Inflammatory macrophage treated with lipopolysaccharide for 1 hour (primary cell): ENCODE measurements around the gene KRT4.

Experiments used
- DNase-seq, 2 donors: peaks; one replicate each; pipeline ENCODE4 v3.0.0-alpha.2; 2020 to 2022

Gene KRT4

DNA sequence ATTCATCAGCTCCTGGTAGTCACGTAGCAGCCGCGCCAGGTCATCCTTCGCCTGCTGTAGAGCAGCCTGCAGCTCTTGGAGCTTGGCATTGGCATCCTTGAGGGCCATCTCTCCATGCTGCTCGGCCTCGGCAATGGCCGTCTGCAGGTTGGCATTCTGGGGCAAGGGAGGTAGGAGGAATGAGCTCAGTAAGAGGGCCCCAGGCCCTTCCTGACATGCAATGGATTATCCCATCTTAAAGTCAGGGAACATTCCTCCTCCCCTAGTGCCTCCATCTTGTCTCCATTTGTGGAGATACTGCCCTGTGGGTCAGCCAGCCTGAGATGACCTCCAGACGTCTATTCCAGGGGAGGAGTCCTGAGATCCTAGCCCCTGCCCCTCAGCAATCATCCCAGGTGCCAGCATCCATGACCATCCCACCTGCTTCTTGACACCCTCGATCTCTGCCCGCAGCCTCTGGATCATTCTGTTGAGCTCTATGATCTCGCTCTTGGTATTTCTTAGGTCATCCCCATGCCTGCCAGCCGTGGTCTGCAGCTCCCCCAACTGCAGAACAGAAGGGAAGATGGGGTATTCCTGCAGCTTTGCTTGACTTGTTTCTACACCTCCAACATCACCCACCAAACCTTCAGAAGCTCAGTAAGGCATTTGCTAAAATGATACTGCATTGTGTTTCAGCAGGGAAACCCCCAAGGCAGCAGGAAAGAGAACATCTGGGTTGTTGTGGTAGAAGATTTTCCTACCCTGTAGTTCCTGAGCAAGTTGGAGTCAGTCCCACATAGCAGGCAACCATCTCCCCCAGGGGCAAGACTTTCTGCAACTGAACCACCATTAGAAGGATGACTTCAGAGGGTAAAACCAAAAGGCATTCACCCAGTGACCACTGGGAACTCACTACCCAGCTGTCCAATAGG lies 22.4 kb downstream of the KRT4 start:
- DNase-seq: no peak

DNA sequence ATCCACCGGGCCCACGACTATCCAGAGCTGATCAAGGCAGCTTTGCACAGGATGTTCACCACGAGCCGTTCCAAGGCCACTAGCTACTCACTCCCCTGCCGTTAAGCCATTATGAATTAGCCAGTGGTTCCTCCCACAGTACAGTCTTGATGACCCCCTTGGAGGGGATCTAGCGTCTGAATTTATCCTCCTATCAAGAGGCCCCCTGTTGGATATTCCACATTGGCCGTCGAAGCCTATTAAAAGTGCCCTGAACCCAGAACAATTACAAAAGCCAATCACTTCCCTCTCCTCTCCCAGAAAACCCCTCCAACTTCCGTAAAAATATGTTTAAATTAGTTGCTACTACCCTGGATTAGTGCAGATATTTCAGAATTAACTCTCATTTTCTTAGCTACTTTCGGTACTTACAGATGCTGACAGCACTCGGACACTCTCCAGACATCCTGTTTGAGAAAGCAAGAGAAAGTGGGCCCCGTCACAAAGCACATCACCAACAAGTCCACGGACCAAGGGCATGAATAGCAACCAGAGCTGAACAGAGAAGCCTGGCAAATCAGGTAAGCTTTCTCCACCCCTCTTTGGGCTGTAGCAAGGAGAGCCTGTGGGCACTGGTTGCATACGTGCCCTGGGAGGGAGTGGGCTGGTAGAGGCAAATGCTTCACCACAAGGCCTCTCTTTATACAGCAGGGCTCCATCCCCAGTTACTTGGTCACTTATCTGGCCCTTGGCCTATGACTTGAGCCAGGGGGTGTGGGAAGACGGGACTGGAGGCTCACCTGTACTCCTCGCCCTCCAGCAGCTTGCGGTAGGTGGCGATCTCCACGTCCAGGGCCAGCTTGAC lies 23.3 kb downstream of the KRT4 start:
- DNase-seq: no peak

DNA sequence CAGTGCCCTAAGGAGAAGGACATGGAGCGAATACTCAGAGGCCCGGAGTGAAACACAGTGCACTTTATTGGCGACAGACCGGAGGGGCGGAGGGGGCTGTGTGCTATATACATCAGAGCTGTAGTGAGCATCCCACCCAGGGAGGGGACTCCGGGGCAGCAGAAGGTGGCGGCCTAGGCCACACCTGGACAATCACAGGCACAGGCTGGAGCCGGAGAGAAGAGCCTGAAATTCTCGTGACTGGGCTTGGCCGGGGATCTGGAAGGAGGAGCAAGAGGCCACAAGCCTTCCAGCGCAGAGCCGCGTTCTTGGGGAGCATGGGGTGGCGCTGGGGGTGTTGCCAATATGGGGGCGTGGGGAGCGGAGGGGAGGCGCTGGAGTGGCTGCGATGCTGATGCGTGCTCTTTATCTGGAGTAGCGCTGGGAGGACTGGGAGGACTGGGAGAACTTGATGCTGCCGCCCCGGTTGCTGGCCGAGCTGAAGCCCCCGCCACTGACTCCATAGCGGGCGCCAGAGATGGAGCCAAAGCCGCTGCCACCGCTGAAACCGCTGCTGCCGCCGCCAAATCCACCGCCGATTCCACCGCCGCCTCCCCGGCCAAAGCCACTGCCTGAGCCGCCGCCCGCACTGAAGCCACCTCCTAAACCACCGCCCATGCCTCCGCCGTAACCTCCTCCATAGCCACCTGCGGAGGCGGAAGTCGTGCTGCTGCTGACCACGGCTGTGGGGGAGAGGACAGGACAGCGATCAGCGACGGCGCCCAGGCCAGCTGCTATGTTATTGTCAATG lies 24.1 kb downstream of the KRT4 start:
- no peak for DNase-seq

DNA sequence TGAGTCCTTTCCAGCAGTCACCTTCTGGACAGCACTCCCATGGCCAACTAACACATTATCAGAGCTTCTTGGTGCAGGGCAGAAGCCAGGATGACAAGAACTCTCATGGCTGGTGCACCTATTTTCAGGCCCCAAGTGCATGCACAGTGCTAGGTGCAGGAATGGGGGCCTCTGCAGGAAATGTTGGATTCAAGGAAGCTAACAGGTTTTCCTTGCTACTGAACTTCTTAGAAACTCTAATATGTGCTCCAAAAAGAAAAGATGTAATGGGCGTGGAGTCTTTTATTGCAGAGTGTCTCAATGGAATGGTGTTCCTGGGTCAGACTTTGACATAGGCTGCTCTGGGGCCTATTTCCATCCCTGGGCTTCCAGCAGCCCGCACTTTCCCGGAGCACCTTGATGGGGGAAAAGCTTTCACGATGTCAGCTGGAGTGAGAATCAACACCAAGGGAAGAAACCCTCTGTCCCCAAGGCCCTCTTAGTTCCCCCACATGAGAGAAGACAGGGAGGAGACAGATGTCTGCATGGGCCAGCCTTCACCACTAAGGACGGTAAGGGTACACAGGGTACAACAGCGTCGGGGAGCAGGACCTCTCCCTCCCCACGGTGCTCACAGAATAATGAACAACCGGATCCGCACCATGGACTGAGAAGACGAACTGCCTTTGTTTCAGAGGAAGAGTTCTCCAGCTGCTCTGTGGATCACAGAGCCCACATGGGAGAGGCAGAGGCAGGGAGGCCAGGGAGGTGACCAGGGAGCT lies 24.9 kb downstream of the KRT4 start:
- no peak for DNase-seq

DNA sequence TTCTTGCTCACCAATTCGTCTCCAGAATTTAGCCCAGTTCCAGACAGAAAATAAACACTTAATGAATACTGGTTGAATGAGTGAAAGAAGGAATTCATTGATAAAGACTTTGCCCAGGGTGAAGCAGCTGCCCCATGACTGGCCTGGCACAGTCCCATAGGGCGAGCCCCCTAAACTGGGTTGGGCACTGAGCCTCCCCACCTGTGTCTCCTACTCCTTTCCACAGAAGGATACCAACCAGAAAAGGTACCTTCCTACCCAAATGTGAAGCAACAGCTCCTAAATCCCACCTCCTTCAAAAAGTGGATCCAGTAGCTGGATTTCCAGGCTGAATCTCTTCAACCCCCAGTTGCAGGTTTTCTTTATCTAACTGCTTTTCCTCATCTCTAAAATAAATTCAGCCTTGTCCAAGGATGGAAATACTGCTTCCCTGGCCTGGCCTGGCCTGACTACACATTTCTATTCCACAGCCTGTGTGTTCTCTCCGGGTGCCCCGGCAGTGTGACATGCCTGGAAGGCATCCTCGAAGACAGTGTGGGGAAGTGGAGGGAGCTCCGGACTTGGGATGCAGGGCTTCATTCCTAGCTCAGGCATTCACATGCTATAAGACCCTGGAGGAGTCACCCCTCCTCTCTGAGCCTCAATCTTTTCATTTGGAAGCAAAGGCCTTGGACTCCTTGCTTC lies 25.6 kb downstream of the KRT4 start:
- DNase-seq: no peak

DNA sequence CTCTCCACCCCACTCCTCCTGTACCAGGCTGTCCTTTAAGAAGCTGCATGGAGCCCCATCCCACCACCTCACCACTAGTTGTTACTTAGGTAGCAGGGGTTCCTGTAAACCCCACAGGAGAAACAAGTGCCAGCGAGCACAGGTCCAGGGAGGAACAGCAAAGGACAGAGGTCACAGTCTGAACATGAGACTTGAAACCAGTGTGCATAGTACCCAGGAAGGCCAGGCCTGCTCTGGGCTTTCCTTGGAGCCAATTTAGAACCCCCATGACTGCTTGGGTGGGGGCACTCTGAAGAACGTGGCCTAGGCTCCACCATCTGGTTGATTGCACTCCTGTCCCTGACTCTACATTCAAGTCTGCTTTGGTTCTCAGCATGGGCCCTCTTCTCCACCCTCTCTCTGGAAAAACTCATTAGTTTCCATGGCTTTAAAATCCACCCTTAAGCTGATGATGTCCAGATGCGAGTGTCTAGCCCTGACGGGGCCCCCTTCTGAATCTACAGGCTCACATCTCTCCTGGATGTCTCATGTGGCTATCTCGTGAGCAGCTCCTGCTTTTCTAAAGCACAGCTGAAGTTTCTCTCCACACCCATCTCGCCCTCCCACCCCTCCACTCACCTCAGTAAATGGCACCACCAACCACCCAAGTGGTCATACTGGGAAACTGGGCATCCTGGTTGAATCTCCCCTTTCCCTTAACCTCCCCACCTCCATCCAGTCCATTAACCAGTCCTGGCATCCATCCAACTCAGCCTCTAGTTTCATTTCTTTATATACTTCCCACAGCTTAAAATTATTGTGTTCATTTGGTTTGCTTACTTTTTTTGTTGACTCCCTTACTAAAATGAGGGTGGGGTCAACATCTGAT lies 26.4 kb downstream of the KRT4 start:
- DNase-seq: no peak

DNA sequence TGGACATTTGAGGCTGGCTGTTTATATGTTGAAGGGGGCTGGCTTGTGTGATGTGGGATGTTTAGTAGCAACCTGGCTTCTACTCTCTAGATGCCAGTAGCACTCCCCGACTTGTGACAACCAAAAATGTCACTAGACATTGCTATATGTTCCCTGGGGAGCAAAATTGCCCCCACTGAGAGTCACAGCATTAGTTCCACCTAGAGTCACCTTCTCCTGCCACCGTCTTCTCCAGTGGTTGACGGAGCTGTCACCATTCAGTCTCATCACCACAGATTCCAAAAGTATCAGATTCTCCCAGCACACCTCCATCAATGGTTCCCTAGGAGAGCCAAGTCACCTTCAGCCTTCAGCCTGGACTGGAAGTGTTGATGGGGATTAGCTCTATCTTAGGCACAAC lies 29.0 kb downstream of the KRT4 start:
- DNase-seq: no peak

DNA sequence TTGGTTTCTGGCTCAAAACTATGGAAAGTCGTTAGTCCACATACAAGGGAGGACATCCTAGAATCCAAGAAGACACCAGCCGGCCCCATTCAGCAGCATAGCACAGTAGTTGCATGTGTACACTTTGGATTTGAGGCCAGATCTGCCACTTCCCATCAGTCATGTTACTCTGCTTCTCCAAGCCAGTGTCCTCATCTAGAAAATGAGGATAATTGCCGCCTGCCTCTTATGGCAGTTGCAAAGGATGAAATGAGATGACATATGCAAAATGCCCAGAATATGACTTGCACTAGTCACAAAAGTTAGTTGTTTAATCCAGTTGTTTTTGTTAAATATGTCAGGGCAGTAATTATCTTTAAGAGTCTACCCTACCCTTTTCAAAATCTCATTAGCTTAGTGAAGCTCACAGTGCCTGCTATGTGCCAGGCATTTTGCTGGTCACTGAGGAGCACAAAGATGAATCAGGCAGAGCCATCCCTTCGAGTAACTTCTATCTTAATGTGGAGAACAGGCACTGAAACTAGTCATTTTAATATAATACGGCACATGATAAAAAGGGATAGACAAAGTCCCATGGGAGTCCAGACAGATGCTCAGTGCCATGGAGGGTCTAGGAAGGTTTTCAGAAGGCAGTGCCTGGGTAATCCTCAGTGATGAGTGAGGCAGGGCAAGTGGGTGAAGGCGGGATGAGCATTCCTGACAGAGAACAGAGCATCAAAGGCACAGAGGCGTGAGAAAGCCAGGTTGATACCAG lies 30.2 kb downstream of the KRT4 start:
- DNase-seq: no peak

DNA sequence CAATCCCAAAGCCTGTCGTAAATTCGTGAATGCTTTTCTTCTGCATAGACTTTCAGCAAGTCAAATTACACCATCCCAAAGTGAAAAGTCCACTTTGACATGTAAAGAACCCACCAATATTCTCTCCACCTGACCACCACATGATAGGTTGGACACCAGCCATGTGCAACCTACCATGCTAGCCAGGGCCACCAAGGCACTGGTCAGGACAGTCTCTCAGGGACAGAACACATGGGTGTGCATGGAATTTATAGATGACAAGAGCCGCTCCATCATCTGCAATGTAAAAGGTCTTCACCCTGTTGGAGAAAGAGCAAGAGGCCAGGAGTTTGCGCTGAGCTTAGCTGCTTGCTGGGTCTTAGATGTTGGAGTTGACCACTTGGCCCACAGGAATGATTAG lies 31.4 kb downstream of the KRT4 start:
- no peak for DNase-seq

DNA sequence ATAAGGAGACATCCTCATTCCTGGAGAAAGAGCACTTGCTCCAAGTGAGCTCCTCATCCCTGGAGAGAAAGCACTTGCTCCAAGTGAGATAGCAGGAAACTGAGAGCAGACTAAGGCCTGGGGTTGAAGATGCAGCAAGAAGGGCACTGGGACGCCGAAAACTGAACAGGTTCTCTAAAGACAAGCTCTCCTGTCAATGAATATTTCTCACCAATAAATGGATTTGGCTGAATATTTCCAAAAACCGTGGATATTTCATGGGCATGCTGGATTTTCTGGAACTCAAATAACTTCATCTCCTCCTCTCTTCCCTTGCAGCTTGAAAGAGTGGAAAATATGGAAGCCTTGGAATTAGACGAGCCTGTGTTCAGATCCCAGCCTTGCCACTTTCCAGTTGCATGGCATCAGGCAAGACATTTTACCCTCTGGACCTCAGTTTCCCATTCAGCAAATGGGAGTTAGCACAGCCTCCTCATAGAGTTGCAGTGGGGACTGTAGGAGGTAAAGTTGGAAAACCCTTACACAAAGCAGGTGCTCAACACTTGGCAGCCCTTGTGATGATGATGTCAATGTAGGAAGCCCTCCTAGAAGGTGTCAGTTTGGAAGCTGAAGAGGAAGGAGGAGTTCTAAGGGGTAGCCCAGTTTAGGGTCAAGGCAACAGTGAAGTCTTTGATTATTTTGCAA lies 32.4 kb downstream of the KRT4 start:
- DNase-seq: no peak

DNA sequence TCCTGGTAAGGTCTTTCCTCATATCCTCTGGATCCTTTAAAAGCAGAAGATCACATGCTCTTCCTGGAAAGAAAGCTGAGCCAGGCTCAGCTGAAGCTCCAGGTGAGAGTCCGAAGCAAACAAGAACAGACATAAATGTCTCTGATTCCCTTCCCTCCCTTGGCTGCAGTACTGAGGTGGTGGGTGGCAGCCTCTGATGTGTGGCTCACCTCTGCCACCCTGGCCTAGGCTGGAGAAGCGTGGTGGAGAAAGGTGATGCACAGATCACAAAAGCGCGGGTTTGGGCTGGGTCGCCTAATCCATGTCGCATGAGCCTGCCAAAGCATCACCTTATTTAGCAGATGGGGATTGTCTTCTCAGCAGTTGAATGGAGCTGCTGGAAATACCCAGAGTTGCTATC lies 34.0 kb downstream of the KRT4 start:
- no peak for DNase-seq

DNA sequence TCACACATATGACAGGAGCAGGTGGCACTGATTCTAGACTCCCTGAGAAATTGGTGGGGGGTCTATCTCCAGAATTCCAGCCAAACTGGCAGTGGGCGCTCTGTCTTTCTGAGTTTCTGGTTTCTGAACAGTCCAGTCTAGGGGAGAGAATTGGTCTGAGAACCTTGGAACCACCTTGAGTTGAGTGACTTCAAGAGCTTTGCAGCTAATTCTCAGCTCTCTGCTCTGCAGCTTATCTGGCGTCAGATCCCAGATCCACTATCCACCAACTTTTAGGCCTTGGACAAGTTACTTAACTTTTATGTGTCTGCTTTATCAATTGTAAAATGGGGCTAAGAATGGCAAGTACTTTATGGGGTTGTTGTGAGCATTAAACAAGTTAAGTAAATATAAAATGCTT lies 35.1 kb downstream of the KRT4 start:
- no peak for DNase-seq

DNA sequence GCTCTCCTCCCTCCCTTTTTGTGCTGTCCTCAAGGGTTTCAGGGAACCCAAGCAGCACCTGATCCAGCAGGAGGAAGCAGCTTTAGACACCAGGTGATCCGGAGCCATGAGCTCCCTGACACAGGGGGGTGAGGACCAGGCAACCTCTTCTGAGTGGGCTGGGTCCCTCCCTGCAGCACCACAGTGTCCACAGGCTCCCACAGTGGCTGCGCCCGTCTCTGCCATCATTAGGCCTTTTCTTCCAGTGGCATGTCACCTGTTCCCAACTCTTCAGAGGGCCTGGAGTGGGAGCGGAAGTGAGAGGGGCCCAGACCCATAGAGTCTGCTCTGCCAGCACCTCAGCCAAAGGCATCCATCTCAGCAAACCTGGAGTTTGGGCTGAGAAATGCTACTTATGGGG lies 36.4 kb downstream of the KRT4 start:
- no peak for DNase-seq

DNA sequence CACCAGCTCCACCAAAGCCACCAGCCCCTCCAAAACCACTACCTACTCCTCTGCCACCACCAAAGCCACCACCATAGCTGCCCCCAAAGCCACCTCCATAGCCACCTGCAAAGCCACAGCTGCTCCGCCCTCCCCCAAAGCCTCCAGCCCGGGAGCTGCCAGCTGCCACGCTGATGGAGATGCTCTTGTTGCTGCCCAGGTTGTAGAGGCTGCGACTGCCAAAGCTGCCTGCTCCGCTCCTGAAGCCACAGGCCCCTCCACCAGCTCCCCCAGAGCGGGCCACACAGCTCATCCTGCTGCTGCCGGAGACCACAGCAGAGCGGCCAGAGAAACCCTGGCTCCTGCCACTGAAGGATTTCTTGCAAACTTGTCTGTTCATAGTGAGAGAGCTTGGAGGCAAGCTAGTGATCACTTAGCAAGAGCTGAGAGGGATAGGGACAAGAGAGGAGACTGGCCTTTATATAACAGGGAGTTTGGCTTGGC lies 37.0 kb downstream of the KRT4 start, which contains the start of gene KRT76:
Gene KRT76 (minus strand): TSS at position 433 of the 483 bp plus-strand sequence. CDS start 54 bp downstream, at position 379.
- DNase-seq: no peak

DNA sequence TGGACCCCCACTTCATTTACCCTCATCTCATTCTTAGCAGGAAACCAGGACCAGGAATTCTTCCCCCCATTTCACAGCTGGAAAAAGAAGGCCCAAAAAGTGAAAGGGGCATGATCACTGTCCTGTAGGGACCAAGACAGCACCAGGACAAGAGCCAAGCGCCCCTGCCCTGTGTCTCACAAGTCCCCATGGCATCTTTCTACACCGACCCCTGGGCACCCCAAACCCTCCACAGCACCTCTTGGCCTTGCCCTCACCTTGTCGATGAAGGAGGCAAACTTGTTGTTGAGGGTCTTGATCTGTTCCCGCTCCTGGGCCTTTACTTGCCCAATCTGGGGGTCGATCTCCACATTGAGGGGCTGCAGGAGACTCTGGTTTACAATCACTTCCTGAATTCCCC lies 37.5 kb downstream of the KRT4 start:
- no peak for DNase-seq

DNA sequence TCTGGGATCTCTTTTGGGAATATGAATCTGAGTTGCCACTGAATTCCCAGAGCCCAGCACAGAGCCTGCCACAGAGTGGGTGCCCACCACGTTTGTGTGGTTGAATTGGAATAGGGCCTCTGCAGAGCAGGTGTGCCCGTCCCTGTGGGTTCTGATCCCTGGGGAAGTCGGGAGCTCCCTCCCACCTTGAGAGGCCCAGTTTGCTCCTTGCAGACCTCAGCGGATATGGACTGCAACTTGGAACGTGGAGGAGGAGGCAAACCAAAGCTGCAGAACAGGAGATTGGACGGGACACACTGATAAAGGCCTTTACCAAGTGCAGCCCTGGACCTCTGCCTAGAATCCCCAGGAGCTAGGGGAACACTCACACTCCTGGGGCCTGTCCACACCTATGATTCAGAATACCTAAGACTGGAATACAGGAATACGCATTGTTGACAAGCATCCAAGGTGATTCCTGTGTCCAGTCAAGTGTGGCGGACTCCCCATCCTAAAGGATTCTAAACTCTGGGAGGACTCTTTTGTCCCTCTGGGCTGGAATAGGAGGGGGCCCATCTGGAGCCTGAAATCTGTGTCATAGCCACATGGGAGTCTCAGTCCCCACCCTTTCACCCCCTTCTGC lies 39.2 kb downstream of the KRT4 start:
- DNase-seq: no peak

DNA sequence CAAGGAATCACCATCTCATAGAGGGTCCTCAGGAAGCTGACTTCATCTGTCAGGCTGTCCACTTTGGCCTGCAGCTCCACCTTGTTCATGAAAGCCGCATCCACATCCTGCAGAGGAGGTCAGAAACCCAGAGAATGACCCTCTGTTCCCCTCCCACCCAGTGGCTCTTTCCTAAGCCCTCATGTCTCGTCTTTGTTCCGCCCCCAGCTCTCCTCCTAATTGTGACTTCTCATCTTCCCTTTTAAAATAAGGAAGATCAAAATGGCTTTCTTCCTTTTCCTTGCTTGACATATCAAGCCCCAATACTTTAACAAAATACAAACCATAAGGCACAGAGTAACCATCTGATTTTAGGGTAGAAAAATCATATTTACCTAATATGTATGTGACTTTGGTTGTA lies 41.1 kb downstream of the KRT4 start:
- DNase-seq: peak; percentile 36 to 38

DNA sequence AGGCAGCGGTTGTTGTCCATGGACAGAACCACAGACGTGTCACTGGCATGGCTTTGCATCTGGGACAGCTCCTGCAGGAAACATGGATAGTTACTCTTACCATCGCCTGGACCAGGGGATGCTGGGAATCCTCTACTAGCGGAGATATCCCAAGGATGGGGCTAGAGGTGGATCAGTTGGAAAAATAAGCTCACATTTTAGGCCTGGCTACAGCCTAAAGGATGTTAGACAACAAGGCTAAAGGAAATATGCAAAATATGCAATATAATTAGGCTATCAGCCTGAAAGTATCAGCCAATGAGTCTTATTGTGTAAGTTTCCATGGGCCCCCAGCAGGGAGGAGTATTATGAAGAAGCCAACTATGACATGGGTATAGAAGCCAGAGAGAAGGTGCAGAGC lies 41.7 kb downstream of the KRT4 start:
- DNase-seq: no peak

DNA sequence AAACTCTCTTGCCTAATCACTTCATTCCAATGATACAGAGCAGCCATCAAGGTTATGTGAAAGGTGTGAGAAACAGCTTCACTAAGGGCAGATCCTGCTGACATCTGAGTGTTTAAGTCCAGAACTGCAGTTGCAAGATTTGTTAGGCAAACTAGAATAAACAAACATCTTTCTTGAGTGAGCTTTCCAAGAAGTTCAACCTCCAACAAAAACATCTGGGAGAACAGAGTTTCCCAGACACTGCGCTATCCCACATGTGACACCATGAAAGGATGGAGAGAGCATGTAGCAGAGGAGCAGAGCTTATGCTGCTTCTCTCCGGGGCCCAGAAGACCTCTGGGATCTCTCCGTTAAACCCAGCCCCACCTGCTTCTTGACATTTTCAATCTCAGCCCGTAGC lies 42.4 kb downstream of the KRT4 start:
- DNase-seq: no peak
